CD14-positive monocyte (primary cell): ENCODE data around the gene APOL6. TPM values are rescaled to one million over a fixed set of nuclear protein-coding genes. Genes with fewer than 3 reads are reported as not detected.

Experiments
- DNase-seq, 3 donors: peaks; one replicate each; pipeline ENCODE4 v3.0.0-alpha.2; 2011 to 2022
- H2AFZ ChIP-seq: 2 replicates; pipeline ENCODE4 v1.6.0; 2012; ENCODE audit warnings: mild to moderate bottlenecking, low read depth, low read length, inconsistent platforms; ENCODE audit not compliant: insufficient read depth, poor library complexity, severe bottlenecking
- H3K27ac ChIP-seq, 2 donors: 1 replicate in 1 of 2; 2 replicates in 1 of 2; pipeline ENCODE4 v1.5.1; 2012 to 2013; ENCODE audit warnings: low read length in 2 of 2, control low read depth in 1 of 2, inconsistent platforms in 1 of 2, low read depth in 1 of 2, mild to moderate bottlenecking in 1 of 2
- H3K27me3 ChIP-seq, 2 donors: one replicate each; pipeline versions ENCODE4 v1.6.0 to v1.6.1; 2011 to 2013; ENCODE audit warnings: low read length in 2 of 2; ENCODE audit not compliant: control insufficient read depth in 2 of 2, insufficient read depth in 2 of 2
- H3K36me3 ChIP-seq, 2 donors: replicated peaks in 1 of 2; 1 replicate in 1 of 2; 2 replicates in 1 of 2; pipeline versions ENCODE4 v1.5.1 to v1.6.1; 2012 to 2013; ENCODE audit warnings: low read length in 2 of 2, control low read depth in 1 of 2, inconsistent platforms in 1 of 2, mild to moderate bottlenecking in 1 of 2; ENCODE audit not compliant: insufficient read depth in 2 of 2, control insufficient read depth in 1 of 2
- H3K4me1 ChIP-seq, 2 donors: 1 replicate in 1 of 2; 2 replicates in 1 of 2; pipeline versions ENCODE4 v1.5.1 to v1.6.1; 2012 to 2013; ENCODE audit warnings: low read length in 2 of 2, control low read depth in 1 of 2, inconsistent platforms in 1 of 2, mild to moderate bottlenecking in 1 of 2, moderate library complexity in 1 of 2; ENCODE audit not compliant: insufficient read depth in 2 of 2, control insufficient read depth in 1 of 2
- H3K4me2 ChIP-seq: replicated peaks from 2 replicates; pipeline ENCODE3; 2012; ENCODE audit warnings: low read length, moderate library complexity, mild to moderate bottlenecking; ENCODE audit not compliant: poor library complexity, severe bottlenecking; ENCODE audit errors: extremely low read depth
- H3K4me3 ChIP-seq, 3 experiments: fragments of 200-600 bp in 1 of 3; sonication (generic) in 1 of 3; replicated peaks in 1 of 3; 1 replicate in 2 of 3; 2 replicates in 1 of 3; pipeline ENCODE4 v1.5.1; 2011 to 2013; ENCODE audit warnings: low read length in 3 of 3, mild to moderate bottlenecking in 3 of 3, control low read depth in 2 of 3, low read depth in 2 of 3, inconsistent platforms in 1 of 3, moderate library complexity in 1 of 3
- H3K79me2 ChIP-seq: 2 replicates; pipeline ENCODE4 v1.6.0; 2012; ENCODE audit warnings: mild to moderate bottlenecking, control low read depth, inconsistent platforms, low read length, moderate library complexity; ENCODE audit not compliant: insufficient read depth
- H3K9ac ChIP-seq: 2 replicates; pipeline ENCODE4 v1.6.0; 2017; ENCODE audit warnings: low read length, mild to moderate bottlenecking; ENCODE audit not compliant: insufficient read depth, poor library complexity, severe bottlenecking
- H3K9me3 ChIP-seq, 2 donors: replicated peaks in 1 of 2; 1 replicate in 1 of 2; 2 replicates in 1 of 2; pipeline versions ENCODE4 v1.5.1 to v1.6.1; 2012 to 2013; ENCODE audit warnings: low read length in 2 of 2, control low read depth in 1 of 2; ENCODE audit not compliant: control insufficient read depth in 1 of 2, insufficient read depth in 1 of 2
- H4K20me1 ChIP-seq: 2 replicates; pipeline ENCODE4 v1.6.0; 2012; ENCODE audit warnings: mild to moderate bottlenecking, low read length, control low read depth, moderate library complexity; ENCODE audit not compliant: insufficient read depth
- H3K27ac Mint-ChIP-seq, 7 donors: one replicate each; pipeline ENCODE4 v1.8.0; 2020; ENCODE audit warnings: mild to moderate bottlenecking in 7 of 7, mixed read lengths in 7 of 7, moderate library complexity in 6 of 7, inconsistent platforms in 2 of 7
- H3K27me3 Mint-ChIP-seq, 3 donors: one replicate each; pipeline ENCODE4 v1.8.0; 2021 to 2022; ENCODE audit warnings: low read depth in 3 of 3, mild to moderate bottlenecking in 3 of 3, mixed read lengths in 3 of 3, moderate library complexity in 3 of 3, inconsistent platforms in 1 of 3
- H3K36me3 Mint-ChIP-seq, 2 donors: one replicate each; pipeline ENCODE4 v1.8.0; 2020; ENCODE audit warnings: mixed read lengths in 2 of 2, inconsistent platforms in 1 of 2, mild to moderate bottlenecking in 1 of 2
- H3K4me1 Mint-ChIP-seq: one replicate; pipeline ENCODE4 v1.8.0; 2020; ENCODE audit warnings: mild to moderate bottlenecking, mixed read lengths
- H3K4me3 Mint-ChIP-seq, 2 donors: one replicate each; pipeline ENCODE4 v1.8.0; 2020; ENCODE audit warnings: mild to moderate bottlenecking in 2 of 2, mixed read lengths in 2 of 2, moderate library complexity in 1 of 2
- H3K9me3 Mint-ChIP-seq, 7 donors: one replicate each; pipeline ENCODE4 v1.8.0; 2020 to 2022; ENCODE audit warnings: mixed read lengths in 7 of 7, mild to moderate bottlenecking in 6 of 7, moderate library complexity in 6 of 7, inconsistent platforms in 2 of 7
- CTCF ChIP-seq: fragments of 200-600 bp; IDR thresholded peaks from one replicate; pipeline ENCODE4 v1.8.0; 2022; ENCODE audit warnings: antibody characterized with exemption, mild to moderate bottlenecking
- WGBS: methylation state at CpG from one replicate; pipeline ENCODE4 v1.1.5; 2013; ENCODE audit warnings: missing lambda C conversion rate; ENCODE audit not compliant: insufficient coverage; 5-methylcytosine and 5-hydroxymethylcytosine counted together
- intact Hi-C, 2 donors: fragments of 100-400 bp; cut with micrococcal nuclease; formaldehyde crosslinking; loops; one replicate each; pipeline versions ENCODE4 v1.15.0 to v1.15.1; 2023
- polyA plus RNA-seq, 3 donors: library from polyadenylated mRNA; depleted of rRNA in 1 of 3; unstranded in 2 of 3; stranded (reverse) in 1 of 3; fragments of 300-500 nt in 2 of 3; fragments of >200 nt in 1 of 3; fragmentation: Illumina TruSeq in 2 of 3; gene quantifications; 1 replicate in 2 of 3; 2 replicates in 1 of 3; pipeline ENCODE4 v1.2.3, GENCODE V29; 2012 to 2021

The APOL6 gene
- polyA plus RNA-seq, 3 donors = 7.6 to 13.6 (median 9.1) TPM

- Histone ChIP-seq H3K79me2 (no peaks in the 10 kb centered on the region), H3K4me2 (no peak overlapping the region), H3K27me3 (no peaks in the 10 kb centered on the region), H3K9ac (no peak overlapping the region), H3K27ac (no peak overlapping the region), H4K20me1 (no peaks in the 10 kb centered on the region), H3K4me3 (no peak overlapping the region), H3K9me3 (no peaks in the 10 kb centered on the region), H3K36me3 (no peaks in the 10 kb centered on the region), H2AFZ (no peak overlapping the region), H3K4me1 (no peaks in the 10 kb centered on the region)
- H3K36me3 Mint-ChIP-seq = no peaks in the 10 kb centered on the region
- H3K27ac Mint-ChIP-seq = no peak overlapping the region
- peaks cover 0 to 5% (median 3%) of the 10 kb centered on the region in 7 donors for H3K9me3 Mint-ChIP-seq
- peaks cover 9% of the 10 kb centered on the region for H3K4me1 Mint-ChIP-seq
- DNase-seq = no peak
- no peak overlapping the region for H3K4me3 Mint-ChIP-seq
- intact Hi-C loops = no loop called here
- peaks cover 0 to 4% (median 3%) of the 10 kb centered on the region in 3 donors for H3K27me3 Mint-ChIP-seq
- WGBS = no CpG with 5 or more reads among the region's 1 CpG
- TF ChIP-seq CTCF = no peak
Measured at GRCh38 chr22:35690001-35690400, 41.8 kb downstream of the APOL6 start.

- no peak overlapping the region for H3K4me2 ChIP-seq
- 89% methylated on average over 5 of the region's 13 CpGs for WGBS
- Mint-ChIP-seq H3K27ac (no peak overlapping the region), H3K4me1 (no peaks in the 10 kb centered on the region), H3K27me3 (peaks cover 0 to 2% (median 2%) of the 10 kb centered on the region in 3 donors), H3K36me3 (no peaks in the 10 kb centered on the region), H3K4me3 (no peak overlapping the region), H3K9me3 (peaks cover 4 to 9% (median 8%) of the 10 kb centered on the region in 7 donors)
- no peaks in the 10 kb centered on the region for H3K27me3 ChIP-seq
- H3K9me3 ChIP-seq = peaks cover 0 to 5% of the 10 kb centered on the region in 2 donors
- no peak overlapping the region for H2AFZ ChIP-seq
- no peak overlapping the region for H3K4me3 ChIP-seq
- H3K4me1 ChIP-seq = no peaks in the 10 kb centered on the region
- H3K27ac ChIP-seq = no peak overlapping the region
- intact Hi-C loops = no loop called here
- no peaks in the 10 kb centered on the region for H4K20me1 ChIP-seq
- no peaks in the 10 kb centered on the region for H3K79me2 ChIP-seq
- TF ChIP-seq CTCF = no peak
- no peak overlapping the region for H3K9ac ChIP-seq
- no peak for DNase-seq
- no peaks in the 10 kb centered on the region for H3K36me3 ChIP-seq
Measured at GRCh38 chr22:35695202-35695601, 47.0 kb downstream of the APOL6 start.
